ENCODE measurements around the gene TMEM244.
"Not testable (repeated sequence)": the region's sequence is repeated elsewhere in the genome, so short reads cannot be mapped to it uniquely, and the experiment has no call there.

TMEM244 gene

GRCh38 chr6:129867403-129867802 is 6.3 kb upstream of the TMEM244 start:
- DNase-seq (ENCODE audit: low read depth in 3 of 3) = no peak

- no peak for DNase-seq (ENCODE audit: low read depth in 3 of 3)
Observed at GRCh38 chr6:129866688-129867087, 5.6 kb upstream of the TMEM244 start.

- no peak for DNase-seq (ENCODE audit: low read depth in 3 of 3)
Observed at GRCh38 chr6:129866256-129866655, 5.1 kb upstream of the TMEM244 start.

GRCh38 chr6:129865013-129865412 is 3.9 kb upstream of the TMEM244 start:
- no peak for DNase-seq (ENCODE audit: low read depth in 3 of 3)

GRCh38 chr6:129863664-129864063 is 2.5 kb upstream of the TMEM244 start:
- no peak for DNase-seq (ENCODE audit: low read depth in 3 of 3)

GRCh38 chr6:129859524-129859923 is 1.6 kb downstream of the TMEM244 start:
- DNase-seq (ENCODE audit: low read depth in 3 of 3) = no peak

- no peak for DNase-seq (ENCODE audit: low read depth in 3 of 3)
Observed at GRCh38 chr6:129857838-129858237, 3.3 kb downstream of the TMEM244 start.

GRCh38 chr6:129853996-129854711 is 7.0 kb downstream of the TMEM244 start:
- no peak for DNase-seq (ENCODE audit: low read depth in 3 of 3)

- DNase-seq (ENCODE audit: low read depth in 3 of 3) = no peak
Observed at GRCh38 chr6:129852257-129852858, 8.8 kb downstream of the TMEM244 start.

GRCh38 chr6:129849456-129849855 is 11.7 kb downstream of the TMEM244 start:
- no peak for DNase-seq (ENCODE audit: low read depth in 3 of 3)

- no peak for DNase-seq (ENCODE audit: low read depth in 3 of 3)
Observed at GRCh38 chr6:129846761-129847160, 14.4 kb downstream of the TMEM244 start.

GRCh38 chr6:129845696-129846095 is 15.4 kb downstream of the TMEM244 start:
- no peak for DNase-seq (ENCODE audit: low read depth in 3 of 3)

GRCh38 chr6:129844118-129844891 is 16.8 kb downstream of the TMEM244 start:
- DNase-seq (ENCODE audit: low read depth in 3 of 3) = no peak

- no peak for DNase-seq (ENCODE audit: low read depth in 3 of 3)
Observed at GRCh38 chr6:129843573-129843972, 17.5 kb downstream of the TMEM244 start.

GRCh38 chr6:129842881-129843409 is 18.2 kb downstream of the TMEM244 start:
- no peak for DNase-seq (ENCODE audit: low read depth in 3 of 3)

GRCh38 chr6:129842137-129842536 is 19.0 kb downstream of the TMEM244 start:
- no peak for DNase-seq (ENCODE audit: low read depth in 3 of 3)

GRCh38 chr6:129839562-129839961 is 21.6 kb downstream of the TMEM244 start:
- not testable (repeated sequence) for DNase-seq (ENCODE audit: low read depth in 3 of 3)

- no peak for DNase-seq (ENCODE audit: low read depth in 3 of 3)
Observed at GRCh38 chr6:129835691-129836090, 25.4 kb downstream of the TMEM244 start.

- DNase-seq (ENCODE audit: low read depth in 3 of 3) = no peak
Observed at GRCh38 chr6:129832299-129832698, 28.8 kb downstream of the TMEM244 start.

- DNase-seq (ENCODE audit: low read depth in 3 of 3) = no peak
Observed at GRCh38 chr6:129828229-129828628, 32.9 kb downstream of the TMEM244 start.

GRCh38 chr6:129818251-129818650 is 42.9 kb downstream of the TMEM244 start:
- no peak for DNase-seq (ENCODE audit: low read depth in 3 of 3)

- no peak for DNase-seq (ENCODE audit: low read depth in 3 of 3)
Observed at GRCh38 chr6:129817821-129818220, 43.3 kb downstream of the TMEM244 start.

- DNase-seq (ENCODE audit: low read depth in 3 of 3) = no peak
Observed at GRCh38 chr6:129817332-129817731, 43.8 kb downstream of the TMEM244 start.

Measured in stimulated activated CD4-positive, alpha-beta T cell treated with anti-CD3 and anti-CD28 coated beads, TNF-alpha, amount 100 ng/mL, for 48 hours (primary cell).